Eye (tissue), 1 donor: ENCODE results near the gene RASAL3.
A peak's percentile ranks its signal among the peaks of the same experiment; 100 is the strongest.

Experiments used
- DNase-seq: peaks from one replicate; pipeline ENCODE4 v3.0.0-alpha.2; 2015

RASAL3 gene

GRCh38 chr19:15471639-15472101 lies 7.3 kb upstream of the RASAL3 start:
- DNase-seq: no peak

- DNase-seq: no peak
Measured at GRCh38 chr19:15469513-15470297, 5.4 kb upstream of the RASAL3 start.

- DNase-seq: no peak
Measured at GRCh38 chr19:15468675-15469512, 4.5 kb upstream of the RASAL3 start.

GRCh38 chr19:15467734-15468214 lies 3.4 kb upstream of the RASAL3 start:
- no peak for DNase-seq

GRCh38 chr19:15466851-15467733 lies 2.7 kb upstream of the RASAL3 start:
- DNase-seq: no peak

- no peak for DNase-seq
Measured at GRCh38 chr19:15463861-15464371, 428 bp downstream of the RASAL3 start.

GRCh38 chr19:15461694-15462093 lies 2.6 kb downstream of the RASAL3 start:
- no peak for DNase-seq

- peak; percentile 28 for DNase-seq
Measured at GRCh38 chr19:15457701-15458484, 6.5 kb downstream of the RASAL3 start.

- peak; percentile 18 for DNase-seq
Measured at GRCh38 chr19:15456871-15457700, 7.3 kb downstream of the RASAL3 start.

GRCh38 chr19:15456441-15456840 lies 7.9 kb downstream of the RASAL3 start:
- DNase-seq: no peak

- DNase-seq: no peak
Measured at GRCh38 chr19:15455996-15456395, 8.3 kb downstream of the RASAL3 start.

- DNase-seq: no peak
Measured at GRCh38 chr19:15453906-15454860, 10.2 kb downstream of the RASAL3 start.

GRCh38 chr19:15453091-15453578 lies 11.2 kb downstream of the RASAL3 start:
- DNase-seq: peak; percentile 20

- peak; percentile 91 for DNase-seq
Measured at GRCh38 chr19:15452111-15453047, 12.0 kb downstream of the RASAL3 start.

GRCh38 chr19:15450528-15450890 lies 13.8 kb downstream of the RASAL3 start:
- peak; percentile 5 for DNase-seq

GRCh38 chr19:15449620-15450527 lies 14.5 kb downstream of the RASAL3 start, which contains the start of gene WIZ:
WIZ (minus strand) TSS chr19:15449956; CDS start chr19:15448307, 1,649 bp downstream.
- peak; percentile 89 for DNase-seq
